ENCODE measurements around the gene NAP1L4.

DNA sequence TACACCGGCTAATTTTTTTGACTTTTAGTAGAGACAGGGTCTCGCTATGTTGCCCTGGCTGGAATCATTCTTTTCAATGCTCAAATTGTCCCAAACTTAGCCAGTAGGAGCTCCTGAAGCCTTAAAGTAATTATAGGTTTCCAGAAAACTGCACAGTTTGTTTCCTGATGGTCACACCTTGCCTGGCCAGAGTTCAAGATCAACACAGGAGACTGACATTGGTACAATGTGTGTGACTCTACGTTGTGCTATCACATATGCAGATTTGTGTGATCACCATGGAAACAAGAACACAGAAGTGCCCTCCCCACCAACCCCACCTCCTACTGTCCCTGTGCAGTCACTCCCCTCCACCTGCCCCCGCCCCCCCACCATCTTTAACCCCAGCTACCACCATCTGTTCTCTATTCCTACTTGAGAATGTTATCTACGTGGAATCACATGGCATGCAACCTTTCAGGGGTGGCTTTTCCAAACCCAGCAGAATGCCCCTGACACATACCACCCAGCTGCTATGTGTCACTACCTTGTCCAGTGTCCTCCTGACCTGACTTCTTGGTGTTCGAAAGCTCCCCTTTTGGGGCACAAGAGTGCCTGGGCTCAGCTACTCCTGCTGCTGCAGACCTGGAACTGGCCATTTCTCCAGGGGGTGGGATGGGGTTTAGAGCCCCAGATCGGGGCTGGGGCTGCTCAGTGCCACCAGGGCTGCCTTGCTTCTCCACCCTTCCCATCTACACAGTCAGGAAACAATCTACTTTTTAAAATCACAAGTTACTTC lies 6.1 kb upstream of the NAP1L4 start:
- TF ChIP-seq, protein P1, sequence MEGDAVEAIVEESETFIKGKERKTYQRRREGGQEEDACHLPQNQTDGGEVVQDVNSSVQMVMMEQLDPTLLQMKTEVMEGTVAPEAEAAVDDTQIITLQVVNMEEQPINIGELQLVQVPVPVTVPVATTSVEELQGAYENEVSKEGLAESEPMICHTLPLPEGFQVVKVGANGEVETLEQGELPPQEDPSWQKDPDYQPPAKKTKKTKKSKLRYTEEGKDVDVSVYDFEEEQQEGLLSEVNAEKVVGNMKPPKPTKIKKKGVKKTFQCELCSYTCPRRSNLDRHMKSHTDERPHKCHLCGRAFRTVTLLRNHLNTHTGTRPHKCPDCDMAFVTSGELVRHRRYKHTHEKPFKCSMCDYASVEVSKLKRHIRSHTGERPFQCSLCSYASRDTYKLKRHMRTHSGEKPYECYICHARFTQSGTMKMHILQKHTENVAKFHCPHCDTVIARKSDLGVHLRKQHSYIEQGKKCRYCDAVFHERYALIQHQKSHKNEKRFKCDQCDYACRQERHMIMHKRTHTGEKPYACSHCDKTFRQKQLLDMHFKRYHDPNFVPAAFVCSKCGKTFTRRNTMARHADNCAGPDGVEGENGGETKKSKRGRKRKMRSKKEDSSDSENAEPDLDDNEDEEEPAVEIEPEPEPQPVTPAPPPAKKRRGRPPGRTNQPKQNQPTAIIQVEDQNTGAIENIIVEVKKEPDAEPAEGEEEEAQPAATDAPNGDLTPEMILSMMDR (IDR thresholded peaks at IDR 0.05) = no peak
- TF ChIP-seq POLR2A (IDR thresholded peaks at IDR 0.05) = no peak

Measured in right lobe of liver (tissue), 4 donors.